DND-41 (cell line): ENCODE measurements around the gene MRPL17.

Experiments used
- EZH2 ChIP-seq: IDR thresholded peaks from 3 replicates; pipeline ENCODE4 v1.6.1; 2012; ENCODE audit warnings: borderline replicate concordance, low read depth, mild to moderate bottlenecking, moderate library complexity, low read length, inconsistent platforms; ENCODE audit not compliant: severe bottlenecking
- TF ChIP-seq, protein P1 (sequence below): IDR thresholded peaks from 2 replicates; pipeline ENCODE4 v1.5.1; 2012; ENCODE audit warnings: borderline replicate concordance, low read length, moderate library complexity, mild to moderate bottlenecking; ENCODE audit not compliant: poor library complexity, severe bottlenecking; ENCODE audit errors: extremely low read depth

DNA sequence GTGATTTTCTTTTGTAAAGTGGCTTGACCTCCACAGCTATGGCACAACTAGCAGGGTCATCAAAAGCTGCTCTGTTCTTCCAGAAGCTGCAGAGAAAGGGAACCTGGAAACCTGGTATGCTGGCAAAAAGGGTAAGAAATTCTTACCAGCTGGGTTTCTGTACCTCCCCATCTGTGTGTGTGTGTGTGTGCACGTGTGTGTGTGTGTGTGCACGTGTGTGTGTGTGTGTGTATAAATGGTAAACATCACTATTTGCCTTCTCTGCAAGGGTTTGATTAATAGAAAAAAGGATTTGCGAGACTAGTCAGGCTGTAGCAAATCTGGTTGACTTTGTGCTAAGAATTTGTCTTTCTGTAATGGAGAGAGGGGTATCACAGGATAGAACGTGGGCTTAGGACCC lies 4.7 kb upstream of the MRPL17 start:
- TF ChIP-seq, protein P1, sequence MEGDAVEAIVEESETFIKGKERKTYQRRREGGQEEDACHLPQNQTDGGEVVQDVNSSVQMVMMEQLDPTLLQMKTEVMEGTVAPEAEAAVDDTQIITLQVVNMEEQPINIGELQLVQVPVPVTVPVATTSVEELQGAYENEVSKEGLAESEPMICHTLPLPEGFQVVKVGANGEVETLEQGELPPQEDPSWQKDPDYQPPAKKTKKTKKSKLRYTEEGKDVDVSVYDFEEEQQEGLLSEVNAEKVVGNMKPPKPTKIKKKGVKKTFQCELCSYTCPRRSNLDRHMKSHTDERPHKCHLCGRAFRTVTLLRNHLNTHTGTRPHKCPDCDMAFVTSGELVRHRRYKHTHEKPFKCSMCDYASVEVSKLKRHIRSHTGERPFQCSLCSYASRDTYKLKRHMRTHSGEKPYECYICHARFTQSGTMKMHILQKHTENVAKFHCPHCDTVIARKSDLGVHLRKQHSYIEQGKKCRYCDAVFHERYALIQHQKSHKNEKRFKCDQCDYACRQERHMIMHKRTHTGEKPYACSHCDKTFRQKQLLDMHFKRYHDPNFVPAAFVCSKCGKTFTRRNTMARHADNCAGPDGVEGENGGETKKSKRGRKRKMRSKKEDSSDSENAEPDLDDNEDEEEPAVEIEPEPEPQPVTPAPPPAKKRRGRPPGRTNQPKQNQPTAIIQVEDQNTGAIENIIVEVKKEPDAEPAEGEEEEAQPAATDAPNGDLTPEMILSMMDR: no peak
- TF ChIP-seq EZH2: no peak
